Measurements from ENCODE around the gene PTGES.
"Not testable (repeated sequence)": the region's sequence is repeated elsewhere in the genome, so short reads cannot be mapped to it uniquely, and the experiment has no call there.

The PTGES gene

GRCh38 chr9:129752900-129753729 is at the start of gene PTGES:
TSS of gene PTGES (minus strand) at chr9:129753042. CDS start at chr9:129753012, 30 bp downstream.
- peak; percentile 6 for DNase-seq

GRCh38 chr9:129801504-129801903 is 48.7 kb upstream of the PTGES start:
- DNase-seq, result no peak

DNA sequence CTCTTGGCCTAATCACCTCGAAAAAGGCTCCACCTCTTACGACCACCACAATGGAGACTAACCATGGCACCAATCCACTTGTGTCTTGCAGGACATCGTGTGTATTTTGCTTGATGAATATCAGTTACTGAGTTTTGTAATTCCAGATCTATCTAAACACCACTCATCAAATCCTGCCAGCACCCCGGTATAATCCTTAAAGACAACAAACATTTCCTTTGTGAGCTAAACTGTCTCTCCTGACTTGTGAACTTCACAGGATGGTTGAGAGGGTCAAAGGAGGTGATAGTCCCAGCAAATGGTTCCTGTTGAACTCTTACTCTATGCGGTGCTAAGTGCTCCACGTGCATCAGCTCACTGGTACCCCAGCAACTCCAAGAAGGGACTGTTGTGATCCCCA is 46.1 kb upstream of the PTGES start:
- DNase-seq, result no peak

GRCh38 chr9:129796029-129796428 is 43.2 kb upstream of the PTGES start:
- not testable (repeated sequence) for DNase-seq

GRCh38 chr9:129794549-129794948 is 41.7 kb upstream of the PTGES start:
- DNase-seq, result no peak

DNA sequence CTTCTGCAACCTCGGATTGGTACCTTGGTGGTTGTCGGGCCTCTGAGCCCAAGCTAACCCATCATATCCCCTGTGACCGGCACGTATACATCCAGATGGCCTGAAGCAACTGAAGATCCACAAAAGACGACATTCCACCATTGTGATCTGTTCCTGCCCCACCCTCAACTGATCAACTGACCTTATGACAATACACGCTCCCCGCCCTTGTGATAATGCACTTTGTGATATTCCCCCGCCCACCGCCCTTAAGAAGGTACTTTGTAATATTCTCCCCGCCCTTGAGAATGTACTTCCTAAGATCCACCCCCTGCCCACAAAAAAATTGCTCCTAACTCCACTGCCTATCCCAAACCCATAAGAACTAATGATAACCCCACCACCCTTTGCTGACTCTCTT is 33.6 kb upstream of the PTGES start:
- DNase-seq, result no peak

DNA sequence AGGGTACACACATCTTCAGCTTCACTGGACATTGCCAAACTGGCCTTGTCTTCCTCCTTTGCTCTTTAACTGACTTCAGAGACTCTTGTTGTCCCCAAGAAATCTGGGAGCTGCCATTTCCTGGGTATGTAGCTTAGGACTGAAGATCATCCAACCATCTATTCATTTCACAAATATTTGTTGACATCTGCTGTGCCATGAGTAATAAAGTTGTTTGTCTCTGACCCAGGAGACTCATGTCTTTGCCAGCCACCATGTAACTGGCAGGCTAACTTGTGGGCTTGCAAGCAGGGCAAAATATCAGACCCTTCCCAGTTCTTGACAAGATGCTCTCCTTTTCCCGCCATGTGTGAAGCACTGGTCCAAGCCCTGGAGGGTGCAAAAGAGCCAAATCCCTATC is 33.0 kb upstream of the PTGES start:
- no peak for DNase-seq

DNA sequence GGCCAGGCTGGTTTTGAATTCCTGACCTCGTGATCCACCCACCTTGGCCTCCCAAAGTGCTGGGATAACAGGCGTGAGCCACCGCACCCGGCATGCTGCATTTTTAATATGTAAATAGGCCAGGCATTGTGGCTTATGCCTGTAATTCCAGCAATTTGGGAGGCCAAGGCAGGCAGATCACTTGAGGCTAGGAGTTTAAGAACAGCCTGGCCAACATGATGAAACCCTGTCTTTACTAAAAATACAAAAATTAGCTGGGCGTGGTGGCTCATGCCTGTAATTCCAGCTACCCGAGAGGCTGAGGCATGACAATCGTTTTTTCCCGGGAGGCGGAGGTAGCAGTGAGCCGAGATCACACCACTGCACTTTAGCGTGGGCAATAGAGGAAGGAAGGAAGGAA is 32.1 kb upstream of the PTGES start:
- not testable (repeated sequence) for DNase-seq

DNA sequence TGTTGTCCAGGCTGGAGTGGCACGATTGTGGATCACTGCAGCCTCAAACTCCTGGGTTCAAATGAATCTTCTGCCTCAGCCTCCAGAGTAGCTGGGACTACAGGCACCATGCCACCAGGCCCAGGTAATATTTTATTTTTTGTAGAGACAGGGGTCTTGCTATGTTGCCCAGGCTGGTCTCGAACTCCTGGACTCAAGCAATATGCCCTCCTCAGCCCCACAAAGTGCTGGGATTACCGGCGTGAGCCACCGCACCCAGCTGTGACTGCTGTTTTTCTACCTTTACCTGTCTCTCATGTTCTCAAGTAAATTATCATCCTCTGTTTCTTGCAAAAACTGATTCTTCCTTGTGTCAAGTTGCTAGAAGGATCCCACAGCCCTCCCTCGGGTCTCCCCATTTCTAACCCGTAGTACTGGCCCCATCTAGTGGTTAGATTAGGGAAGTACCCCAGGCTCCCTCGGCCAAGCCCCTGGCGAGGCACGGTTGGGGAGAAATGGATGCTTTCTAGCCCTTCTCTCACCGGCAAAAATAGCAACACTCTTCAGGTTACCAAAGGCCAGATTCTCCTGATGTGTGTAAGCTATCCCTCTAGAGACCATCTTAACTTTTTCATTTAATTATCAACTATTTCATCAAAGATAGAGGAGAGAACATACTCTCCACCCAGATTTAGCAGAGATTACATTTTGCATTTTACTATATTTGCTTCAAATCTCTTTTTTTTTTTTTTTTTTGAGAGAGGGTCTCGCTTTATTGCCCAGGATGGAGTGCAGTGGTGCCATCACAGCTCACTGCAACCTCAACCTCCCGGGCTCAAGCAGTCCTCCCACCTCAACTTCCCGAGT is 30.9 kb upstream of the PTGES start:
- peak; percentile 35 for DNase-seq

- DNase-seq, result no peak
These were observed 29.1 kb upstream of the PTGES start for GRCh38 chr9:129781981-129782380.

- DNase-seq, result no peak
These were observed 28.3 kb upstream of the PTGES start for GRCh38 chr9:129781131-129781530.

GRCh38 chr9:129779560-129780190 is 26.8 kb upstream of the PTGES start:
- DNase-seq, result no peak

DNA sequence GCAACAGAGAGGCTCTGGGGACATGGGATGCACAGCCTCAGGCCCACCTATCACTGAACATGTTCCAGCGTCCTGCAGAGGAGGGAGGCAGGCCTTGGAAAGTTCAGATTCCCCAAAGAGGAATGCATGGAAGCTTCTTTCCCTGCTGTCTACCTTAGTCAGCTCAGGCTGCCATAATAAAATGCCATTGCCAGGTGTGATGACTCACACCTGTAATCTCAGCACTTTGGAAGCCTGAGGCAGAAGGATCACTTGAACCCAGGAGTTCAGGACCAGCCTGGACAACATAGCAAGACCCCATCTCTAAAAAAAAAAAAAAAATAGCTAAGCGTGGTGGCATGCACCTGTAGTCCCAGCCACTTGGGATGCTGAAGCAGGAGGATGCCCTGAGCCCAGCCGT is 25.6 kb upstream of the PTGES start:
- no peak for DNase-seq

- no peak for DNase-seq
These were observed 24.9 kb upstream of the PTGES start for GRCh38 chr9:129777769-129778130.

DNA sequence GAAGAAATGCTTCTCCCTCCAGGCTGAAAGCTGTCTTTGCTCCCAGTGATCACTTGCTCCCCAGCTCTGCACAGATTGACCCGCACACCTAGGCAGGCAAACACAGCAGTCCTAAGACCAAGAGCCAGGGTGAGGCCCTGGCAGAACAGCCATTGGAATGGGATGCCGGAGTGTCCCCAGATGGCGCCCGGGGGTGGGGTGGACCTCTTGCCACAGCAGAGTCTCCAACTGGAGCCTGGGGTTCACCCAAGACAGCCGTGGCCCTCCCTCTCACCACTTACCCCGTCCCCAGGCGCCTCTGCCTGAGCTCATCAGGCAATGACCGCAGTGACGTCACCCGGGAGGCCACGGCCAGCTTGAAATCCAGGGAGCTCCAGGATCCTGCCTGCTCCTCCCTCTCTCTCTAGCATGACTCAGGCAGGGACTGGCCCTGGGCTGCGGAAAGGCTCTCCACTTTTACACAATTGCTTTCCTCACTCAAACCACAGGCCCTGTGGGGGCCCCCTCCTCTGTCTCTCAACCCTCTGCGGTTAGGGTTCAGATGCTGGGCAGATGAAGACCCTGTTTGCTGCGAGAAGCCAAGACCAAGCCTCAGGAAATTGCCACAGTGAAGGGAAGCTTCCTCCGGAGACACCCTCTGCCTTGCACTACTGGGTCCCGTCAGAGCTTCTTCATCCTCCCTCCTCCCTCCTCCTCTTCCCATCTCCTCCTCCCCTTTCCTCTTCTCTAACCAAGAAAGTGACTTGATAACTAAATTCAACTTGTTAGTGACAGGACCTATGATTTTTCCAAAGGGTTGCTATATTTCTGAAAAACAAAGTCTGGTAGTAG is 24.3 kb upstream of the PTGES start:
- DNase-seq, result peak; percentile 77

DNA sequence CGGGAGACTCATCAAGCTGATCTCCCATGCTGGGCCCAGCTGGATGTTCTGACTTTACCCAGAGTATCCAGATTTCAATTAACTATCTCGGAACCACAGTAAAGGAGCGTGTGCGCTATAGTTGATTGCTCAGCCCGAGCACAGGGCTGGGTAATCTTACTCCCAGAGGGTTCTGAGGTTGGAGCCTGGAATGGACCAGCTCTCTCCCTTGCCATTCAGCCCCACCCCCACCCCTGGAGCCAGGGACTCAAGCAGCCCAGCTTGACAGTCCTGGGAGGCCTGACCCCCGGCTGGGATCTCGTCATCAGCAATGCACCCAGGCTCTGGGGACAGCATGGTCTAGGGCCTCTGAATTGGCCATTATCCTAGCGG is 23.7 kb upstream of the PTGES start:
- no peak for DNase-seq

DNA sequence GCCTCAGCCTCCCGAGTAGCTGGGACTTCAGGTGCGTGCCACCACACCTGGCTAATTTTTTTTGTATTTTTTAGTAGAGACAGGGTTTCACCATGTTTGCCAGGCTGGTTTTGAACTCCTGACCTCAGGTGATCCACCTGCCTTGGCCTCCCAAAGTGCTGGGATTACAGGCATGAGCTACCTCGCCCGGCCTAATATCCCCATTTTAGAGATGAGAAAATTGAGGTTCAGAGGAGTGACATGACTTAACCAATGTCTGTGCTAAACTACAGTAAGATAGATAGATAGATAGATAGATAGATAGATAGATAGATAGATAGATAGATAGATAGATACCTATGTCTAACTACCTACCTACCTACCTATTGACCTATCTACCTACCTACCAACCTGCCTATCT is 23.3 kb upstream of the PTGES start:
- not testable (repeated sequence) for DNase-seq

- no peak for DNase-seq
These were observed 22.6 kb upstream of the PTGES start for GRCh38 chr9:129775448-129775798.

DNA sequence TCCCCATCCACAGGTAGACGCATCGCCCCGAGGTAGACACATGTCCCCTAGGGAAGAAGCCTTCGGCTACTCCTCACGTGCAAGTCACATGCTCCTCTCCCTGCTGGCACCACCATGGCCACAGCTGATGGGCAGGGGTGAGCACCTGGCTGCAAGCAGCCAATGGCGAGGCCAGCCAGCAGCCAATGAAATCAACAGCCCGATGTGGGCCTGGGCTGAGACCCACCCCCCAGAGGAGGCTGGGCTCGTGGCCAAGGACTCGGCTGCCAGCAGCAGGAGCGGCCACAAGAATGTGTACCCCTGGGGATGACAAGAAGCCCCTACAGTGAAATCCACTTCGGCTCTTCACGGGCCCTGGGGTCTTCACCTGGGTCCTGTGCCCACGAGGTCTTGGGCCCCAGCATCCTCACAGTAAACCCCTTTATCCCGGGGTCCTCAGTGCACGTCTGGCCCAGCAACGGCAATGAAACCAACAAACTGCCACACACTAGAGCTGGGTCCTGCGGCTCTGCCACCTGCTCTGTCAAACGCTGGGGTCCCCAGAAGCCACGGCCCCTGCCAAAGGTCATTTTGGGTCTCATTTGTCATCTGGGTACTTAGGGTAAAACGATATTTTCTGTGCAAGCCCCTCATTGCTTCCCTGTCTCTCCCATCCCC is 22.1 kb upstream of the PTGES start:
- DNase-seq, result peak; percentile 20

GRCh38 chr9:129773262-129774048 is 20.6 kb upstream of the PTGES start:
- no peak for DNase-seq

DNA sequence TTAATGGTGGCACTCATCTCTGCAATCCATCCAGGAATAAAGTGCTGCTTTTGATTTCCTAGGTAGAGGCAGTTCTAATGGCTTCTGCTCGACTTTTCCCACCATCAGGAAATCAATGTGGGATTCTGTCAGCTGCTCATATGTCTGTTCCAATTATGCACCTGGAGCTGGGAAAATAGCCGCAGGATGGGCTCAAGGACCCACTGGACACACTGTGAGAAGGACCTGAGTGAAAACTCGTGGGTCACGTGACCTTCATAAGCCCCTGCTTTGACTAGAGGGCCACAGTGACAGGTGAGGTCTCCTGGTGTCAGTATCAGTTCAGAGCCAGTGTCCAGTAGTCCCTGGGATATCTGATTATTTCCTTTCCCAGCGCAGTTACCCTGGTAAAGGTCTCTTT is 17.9 kb upstream of the PTGES start:
- no peak for DNase-seq

- DNase-seq, result no peak
These were observed 16.8 kb upstream of the PTGES start for GRCh38 chr9:129769669-129770068.
